ENCODE results near the gene CXorf65. TPM values are rescaled to one million over a fixed set of nuclear protein-coding genes. Genes with fewer than 3 reads are reported as not detected.

The CXorf65 gene
- total RNA-seq, 6 donors from 2014 or later = 1.0 to 3.6 (median 3.3) TPM; not detected in 3

DNA sequence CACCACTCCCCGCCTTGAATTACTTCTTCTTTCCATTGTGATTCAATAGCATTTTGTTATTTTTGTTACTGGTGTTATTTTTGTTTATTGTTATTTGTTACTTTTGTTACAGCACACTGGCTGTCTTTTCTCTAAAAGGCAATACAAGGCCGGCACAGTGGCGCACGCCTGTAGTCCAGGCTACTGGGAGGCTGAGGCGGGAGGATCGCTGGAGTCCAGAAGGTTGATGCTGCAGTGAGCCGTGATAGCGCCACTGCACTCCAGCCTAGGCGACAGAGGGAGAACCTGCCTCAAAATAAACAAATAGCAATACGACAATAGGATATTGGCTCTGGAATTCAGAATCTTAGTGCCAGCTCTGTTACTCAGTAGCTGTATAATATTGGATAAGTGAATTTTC lies 10.8 kb upstream of the CXorf65 start:
- H3K4me3 ChIP-seq = no peak overlapping the region

DNA sequence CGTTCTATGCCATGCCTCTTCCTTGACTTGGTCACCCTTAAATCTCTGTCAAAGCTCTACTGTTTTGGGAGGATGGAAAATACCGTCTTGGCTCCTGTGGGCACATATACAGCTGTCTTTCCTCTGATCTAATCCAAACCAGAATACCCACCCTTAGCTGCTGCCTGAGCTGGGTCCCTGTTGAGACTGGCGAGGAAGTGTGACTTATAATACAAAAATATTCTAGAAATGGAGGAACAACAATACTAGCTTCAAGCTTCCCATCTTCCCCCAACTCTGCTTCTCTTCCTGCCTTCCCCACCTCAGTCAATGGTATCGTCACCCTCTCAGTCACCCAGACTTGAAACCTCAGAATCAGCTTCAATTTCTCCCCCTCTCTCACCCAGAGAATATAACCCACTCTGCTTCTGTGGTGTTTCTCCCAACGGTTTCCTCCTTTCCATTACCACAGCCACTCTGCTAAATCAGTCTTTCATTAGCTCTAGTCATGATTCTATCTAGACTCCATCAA lies 5.4 kb upstream of the CXorf65 start:
- no peak for DNase-seq
- no peak for ATAC-seq (ENCODE audit: low FRiP score in 2 of 2)
- no peaks in the 10 kb centered on the region for H3K36me3 ChIP-seq
- H3K9me3 ChIP-seq = no peaks in the 10 kb centered on the region
- H3K27ac ChIP-seq = peak overlapping the region; percentile 35 to 78 (median 61)
- no peak for TF ChIP-seq POLR2A (IDR thresholded peaks at IDR 0.05)
- TF ChIP-seq, protein P1, sequence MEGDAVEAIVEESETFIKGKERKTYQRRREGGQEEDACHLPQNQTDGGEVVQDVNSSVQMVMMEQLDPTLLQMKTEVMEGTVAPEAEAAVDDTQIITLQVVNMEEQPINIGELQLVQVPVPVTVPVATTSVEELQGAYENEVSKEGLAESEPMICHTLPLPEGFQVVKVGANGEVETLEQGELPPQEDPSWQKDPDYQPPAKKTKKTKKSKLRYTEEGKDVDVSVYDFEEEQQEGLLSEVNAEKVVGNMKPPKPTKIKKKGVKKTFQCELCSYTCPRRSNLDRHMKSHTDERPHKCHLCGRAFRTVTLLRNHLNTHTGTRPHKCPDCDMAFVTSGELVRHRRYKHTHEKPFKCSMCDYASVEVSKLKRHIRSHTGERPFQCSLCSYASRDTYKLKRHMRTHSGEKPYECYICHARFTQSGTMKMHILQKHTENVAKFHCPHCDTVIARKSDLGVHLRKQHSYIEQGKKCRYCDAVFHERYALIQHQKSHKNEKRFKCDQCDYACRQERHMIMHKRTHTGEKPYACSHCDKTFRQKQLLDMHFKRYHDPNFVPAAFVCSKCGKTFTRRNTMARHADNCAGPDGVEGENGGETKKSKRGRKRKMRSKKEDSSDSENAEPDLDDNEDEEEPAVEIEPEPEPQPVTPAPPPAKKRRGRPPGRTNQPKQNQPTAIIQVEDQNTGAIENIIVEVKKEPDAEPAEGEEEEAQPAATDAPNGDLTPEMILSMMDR (IDR thresholded peaks at IDR 0.05) = no peak
- TF ChIP-seq POLR2AphosphoS5 (IDR thresholded peaks at IDR 0.05) = no peak
- TF ChIP-seq EP300 (IDR thresholded peaks at IDR 0.05) = no peak
- no peaks in the 10 kb centered on the region for H3K27me3 ChIP-seq
- 48 to 51% methylated on average over 5 of the region's 5 CpGs for WGBS, 2 donors
- peaks cover 0 to 4% (median 0%) of the 10 kb centered on the region in 4 donors for H3K4me1 ChIP-seq
- H3K4me3 ChIP-seq = peak overlapping the region in 1 of 4 donors; percentile 36

More for the DNA sequence above, 10.8 kb upstream of the CXorf65 start:
- Histone ChIP-seq H3K9me3 (no peaks in the 10 kb centered on the region), H3K27me3 (no peaks in the 10 kb centered on the region), H3K4me1 (peaks cover 0 to 4% (median 0%) of the 10 kb centered on the region in 4 donors), H3K36me3 (peaks cover 0 to 16% (median 6%) of the 10 kb centered on the region in 4 donors), H3K27ac (no peak overlapping the region)
- 77 to 89% methylated on average over 10 of the region's 10 CpGs for WGBS, 2 donors
- DNase-seq (no peak), ATAC-seq (ENCODE audit: low FRiP score in 2 of 2) (no peak)
- TF ChIP-seq, protein P1 (IDR thresholded peaks at IDR 0.05) = no peak
- no peak for TF ChIP-seq POLR2A (IDR thresholded peaks at IDR 0.05)
- TF ChIP-seq EP300 (IDR thresholded peaks at IDR 0.05) = no peak

DNA sequence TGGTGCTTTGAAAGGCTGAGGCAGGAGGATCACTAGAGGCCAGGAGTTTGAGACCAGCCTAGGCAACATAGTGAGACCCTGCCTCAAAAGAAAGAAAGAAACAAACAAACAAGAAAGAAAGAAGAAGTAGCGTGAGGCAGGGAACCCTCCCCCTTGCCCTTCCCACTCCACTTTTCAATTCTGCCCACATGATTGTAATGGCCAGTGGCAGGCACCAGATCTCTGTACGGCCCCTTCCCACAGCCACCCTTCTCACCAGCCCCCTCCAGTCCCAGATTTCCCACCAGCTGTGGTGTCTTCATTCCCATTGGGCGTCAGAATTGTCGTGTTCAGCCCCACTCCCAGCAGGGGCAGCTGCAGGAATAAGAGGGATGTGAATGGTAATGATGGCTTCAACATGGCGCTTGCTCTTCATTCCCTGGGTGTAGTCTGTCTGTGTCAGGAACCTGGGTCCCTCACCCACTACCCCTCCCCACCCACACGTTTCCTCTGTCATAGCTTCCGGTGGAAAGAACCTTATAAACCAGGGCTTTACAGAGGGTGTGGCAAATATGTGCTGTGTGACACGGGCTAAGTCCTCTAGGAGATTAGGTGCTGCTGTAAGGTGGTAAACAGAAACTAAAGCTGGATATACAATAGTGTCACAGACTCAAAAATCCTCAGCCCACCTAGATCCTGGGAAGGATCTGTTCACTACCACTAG lies 4.8 kb upstream of the CXorf65 start, which contains the start of gene IL2RG:
Gene IL2RG (minus strand): TSS at position 437 of the 703 bp plus-strand sequence. CDS start 38 bp downstream, at position 399.
- 49 to 54% methylated on average over 6 to 8 of the region's 8 CpGs for WGBS, 2 donors
- no peak for TF ChIP-seq EP300 (IDR thresholded peaks at IDR 0.05)
- TF ChIP-seq POLR2A (IDR thresholded peaks at IDR 0.05) = peak in 2 of 4 donors; percentile 57 to 72
- TF ChIP-seq POLR2AphosphoS5 (IDR thresholded peaks at IDR 0.05) = peak; percentile 18 to 70
- H3K4me3 ChIP-seq = peak within 1 kb of the TSS in 2 of 4 donors; percentile 25 to 36
- H3K27me3 ChIP-seq = no peaks in the 10 kb centered on the region
- peak within 1 kb of the TSS; percentile 40 to 78 (median 61) for H3K27ac ChIP-seq
- peak; percentile 59 to 62 for ATAC-seq (ENCODE audit: low FRiP score in 2 of 2)
- peaks cover 0 to 4% (median 0%) of the 10 kb centered on the region in 4 donors for H3K4me1 ChIP-seq
- H3K36me3 ChIP-seq = no peaks in the 10 kb centered on the region
- H3K9me3 ChIP-seq = no peaks in the 10 kb centered on the region
- DNase-seq = peak in 1 of 2 donors; percentile 53

DNA sequence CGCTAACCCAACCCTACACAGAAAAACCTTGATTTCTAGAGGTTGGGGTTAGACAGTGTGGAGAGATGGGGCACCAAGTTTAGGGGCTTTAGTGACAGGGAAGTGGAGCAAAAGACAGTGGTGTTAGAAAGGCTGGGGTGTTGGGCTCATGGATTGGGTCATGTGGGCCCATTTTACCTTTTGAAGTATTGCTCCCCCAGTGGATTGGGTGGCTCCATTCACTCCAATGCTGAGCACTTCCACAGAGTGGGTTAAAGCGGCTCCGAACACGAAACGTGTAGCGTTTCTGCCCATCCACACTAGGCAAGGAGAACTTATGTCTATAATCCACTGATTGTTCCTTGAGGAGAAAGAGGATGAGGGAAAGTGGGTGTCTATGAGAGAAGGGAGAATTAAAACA lies 2.5 kb upstream of the CXorf65 start:
- Histone ChIP-seq H3K4me1 (peaks cover 0 to 8% (median 2%) of the 10 kb centered on the region in 4 donors), H3K9me3 (no peaks in the 10 kb centered on the region), H3K27me3 (no peaks in the 10 kb centered on the region), H3K27ac (peak overlapping the region in 1 of 4 donors; percentile 18), H3K4me3 (peak overlapping the region in 1 of 4 donors; percentile 5), H3K36me3 (no peaks in the 10 kb centered on the region)
- 82% methylated on average over 3 to 6 of the region's 6 CpGs for WGBS, 2 donors
- DNase-seq (no peak), ATAC-seq (ENCODE audit: low FRiP score in 2 of 2) (no peak)
- TF ChIP-seq POLR2AphosphoS5 (IDR thresholded peaks at IDR 0.05) (no peak), EP300 (IDR thresholded peaks at IDR 0.05) (no peak), POLR2A (IDR thresholded peaks at IDR 0.05) (no peak)
- TF ChIP-seq, protein P1 (IDR thresholded peaks at IDR 0.05) = no peak

DNA sequence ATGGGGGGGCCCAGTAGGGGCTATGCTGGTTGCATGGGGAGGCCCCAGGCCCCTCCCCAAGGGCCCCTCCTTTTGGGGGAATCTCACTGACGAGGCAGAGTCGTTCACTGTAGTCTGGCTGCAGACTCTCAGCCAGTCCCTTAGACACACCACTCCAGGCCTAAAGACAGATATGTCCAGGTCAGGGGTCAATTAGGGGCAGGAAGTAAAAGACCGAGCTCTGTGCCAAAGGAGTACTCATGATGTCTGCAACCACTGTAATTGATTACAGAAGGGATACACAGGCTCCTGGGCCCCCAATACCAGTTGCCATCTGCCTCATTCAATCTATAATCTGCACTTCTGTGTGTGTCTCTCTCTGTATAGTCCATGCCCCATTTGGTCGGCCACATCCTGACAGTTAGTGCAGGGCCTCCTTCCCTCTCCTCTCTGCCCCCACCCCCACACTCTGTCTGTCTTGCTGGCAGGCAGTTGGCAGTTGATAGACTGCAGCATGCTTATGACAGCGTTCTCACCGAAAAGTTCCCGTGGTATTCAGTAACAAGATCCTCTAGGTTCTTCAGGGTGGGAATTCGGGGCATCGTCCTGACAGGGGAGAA lies 1.3 kb upstream of the CXorf65 start:
- no peak for ATAC-seq (ENCODE audit: low FRiP score in 2 of 2)
- Histone ChIP-seq H3K4me3 (no peak overlapping the region), H3K27me3 (no peaks in the 10 kb centered on the region), H3K36me3 (no peaks in the 10 kb centered on the region), H3K9me3 (no peaks in the 10 kb centered on the region), H3K4me1 (peaks cover 3 to 20% (median 7%) of the 10 kb centered on the region in 4 donors), H3K27ac (no peak overlapping the region)
- no peak for TF ChIP-seq EP300 (IDR thresholded peaks at IDR 0.05)
- no peak for TF ChIP-seq POLR2A (IDR thresholded peaks at IDR 0.05)
- TF ChIP-seq, protein P1 (IDR thresholded peaks at IDR 0.05) = no peak
- TF ChIP-seq POLR2AphosphoS5 (IDR thresholded peaks at IDR 0.05) = no peak
- 38% methylated on average over 9 of the region's 9 CpGs; no CpG with 5 or more reads in 1 of the 2 donors for WGBS, 2 donors
- DNase-seq = no peak

All from upper lobe of left lung (tissue), 6 donors.